ENCODE data around the gene CPA1. TPM values are rescaled to one million over a fixed set of nuclear protein-coding genes. Genes with fewer than 3 reads are reported as not detected.

CPA1 gene
- total and polyA plus RNA-seq, 2 donors from 2014 or later, result 0.50 to 1.1 TPM

DNA sequence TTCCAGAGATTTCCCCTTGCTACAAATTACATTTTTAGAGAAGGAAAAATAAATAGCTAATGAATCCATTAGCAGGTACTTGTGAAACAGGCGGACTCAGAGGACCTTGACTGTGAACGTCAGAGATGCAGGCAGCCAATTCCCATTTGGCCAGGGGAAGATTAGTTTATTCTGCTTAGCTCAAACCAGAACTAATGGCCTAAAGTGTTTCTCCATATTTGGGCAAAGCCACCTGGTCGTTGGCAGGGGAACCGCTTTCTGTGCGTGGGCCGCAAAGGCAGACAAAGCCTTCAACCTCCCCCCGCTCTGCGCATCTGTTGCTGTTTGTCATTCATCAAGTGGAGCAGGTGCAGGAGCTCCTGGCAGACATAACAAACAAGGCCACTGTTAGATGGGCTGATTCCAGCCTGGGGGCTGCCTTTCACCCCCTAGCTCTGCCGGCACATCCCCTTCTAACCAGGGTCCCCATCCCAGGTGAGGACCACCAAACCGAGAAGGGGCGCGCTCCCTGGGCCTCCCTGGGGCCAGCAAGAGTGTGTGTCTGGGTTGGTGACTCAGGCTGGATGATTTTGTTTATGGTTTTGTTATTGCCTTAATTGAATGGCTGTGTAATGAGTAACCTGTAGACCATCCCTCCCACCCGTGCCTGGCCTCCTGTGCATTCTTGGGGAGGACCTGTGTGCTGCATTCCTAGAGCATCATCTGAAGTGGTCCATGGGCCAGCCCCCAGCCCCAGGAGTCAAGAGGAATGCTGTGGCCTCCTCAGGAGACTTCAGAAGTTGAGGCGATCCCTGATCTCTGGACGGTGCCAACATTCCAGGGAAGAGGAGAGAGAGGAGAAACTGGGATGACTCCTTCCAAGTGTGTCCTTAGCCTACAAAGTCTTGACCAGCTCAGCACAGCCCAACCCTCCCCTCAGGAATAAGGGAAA, 14.5 kb upstream of the CPA1 start:
- Histone ChIP-seq H3K27me3 (ENCODE audit: control insufficient read depth, insufficient read depth, low read length) (no peaks in the 10 kb centered on the region), H3K9me3 (ENCODE audit: control insufficient read depth in 2 of 3, insufficient read depth in 1 of 3, low read length in 3 of 3) (no peaks in the 10 kb centered on the region), H3K27ac (ENCODE audit: low read depth in 2 of 2, low read length in 2 of 2) (peak overlapping the region; percentile 76 to 81), H3K36me3 (ENCODE audit: control insufficient read depth in 2 of 3, insufficient read depth in 3 of 3, low read length in 3 of 3) (no peaks in the 10 kb centered on the region), H3K4me3 (ENCODE audit: low read length in 3 of 3) (no peak overlapping the region), H3K4me1 (ENCODE audit: control insufficient read depth in 2 of 3, insufficient read depth in 2 of 3, low read depth in 1 of 3, low read length in 3 of 3) (peaks cover 9 to 23% (median 9%) of the 10 kb centered on the region in 3 donors), H3K9ac (ENCODE audit: low read length in 3 of 3) (peak overlapping the region in 1 of 3 donors; percentile 26)
- intact Hi-C loops (cut with DNase I), result no loop called here
- TF ChIP-seq, protein P1, sequence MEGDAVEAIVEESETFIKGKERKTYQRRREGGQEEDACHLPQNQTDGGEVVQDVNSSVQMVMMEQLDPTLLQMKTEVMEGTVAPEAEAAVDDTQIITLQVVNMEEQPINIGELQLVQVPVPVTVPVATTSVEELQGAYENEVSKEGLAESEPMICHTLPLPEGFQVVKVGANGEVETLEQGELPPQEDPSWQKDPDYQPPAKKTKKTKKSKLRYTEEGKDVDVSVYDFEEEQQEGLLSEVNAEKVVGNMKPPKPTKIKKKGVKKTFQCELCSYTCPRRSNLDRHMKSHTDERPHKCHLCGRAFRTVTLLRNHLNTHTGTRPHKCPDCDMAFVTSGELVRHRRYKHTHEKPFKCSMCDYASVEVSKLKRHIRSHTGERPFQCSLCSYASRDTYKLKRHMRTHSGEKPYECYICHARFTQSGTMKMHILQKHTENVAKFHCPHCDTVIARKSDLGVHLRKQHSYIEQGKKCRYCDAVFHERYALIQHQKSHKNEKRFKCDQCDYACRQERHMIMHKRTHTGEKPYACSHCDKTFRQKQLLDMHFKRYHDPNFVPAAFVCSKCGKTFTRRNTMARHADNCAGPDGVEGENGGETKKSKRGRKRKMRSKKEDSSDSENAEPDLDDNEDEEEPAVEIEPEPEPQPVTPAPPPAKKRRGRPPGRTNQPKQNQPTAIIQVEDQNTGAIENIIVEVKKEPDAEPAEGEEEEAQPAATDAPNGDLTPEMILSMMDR (IDR thresholded peaks at IDR 0.05; ENCODE audit: borderline replicate concordance, extremely low read depth, insufficient read depth), result no peak
- DNase-seq, result peak in 4 of 5 donors; percentile 92 to 96 (median 94)
- no peak for FAIRE-seq

DNA sequence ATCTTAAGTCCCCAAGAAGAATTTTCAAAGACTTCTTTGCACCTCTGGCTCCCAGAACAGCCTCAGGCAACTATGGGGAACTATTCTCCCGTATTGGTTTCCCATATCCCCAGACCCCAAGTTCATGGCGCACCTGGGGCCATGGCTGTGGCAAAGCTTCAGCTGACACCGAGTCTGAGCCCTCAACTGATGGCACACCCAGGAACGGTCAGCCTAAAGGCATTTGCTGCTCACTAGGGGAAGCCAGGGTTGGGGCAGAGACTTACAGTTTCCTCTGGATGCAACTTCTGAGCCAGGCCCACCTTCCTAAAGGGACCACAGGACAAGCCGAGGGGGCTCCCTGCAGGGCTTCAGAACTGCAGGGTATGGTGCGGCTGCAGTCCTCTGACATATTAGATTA, 13.7 kb upstream of the CPA1 start:
- TF ChIP-seq, protein P1 (IDR thresholded peaks at IDR 0.05; ENCODE audit: borderline replicate concordance, extremely low read depth, insufficient read depth), result no peak
- Histone ChIP-seq H3K36me3 (ENCODE audit: control insufficient read depth in 2 of 3, insufficient read depth in 3 of 3, low read length in 3 of 3) (no peaks in the 10 kb centered on the region), H3K27ac (ENCODE audit: low read depth in 2 of 2, low read length in 2 of 2) (peak overlapping the region in 1 of 2 donors; percentile 76), H3K4me3 (ENCODE audit: low read length in 3 of 3) (no peak overlapping the region), H3K27me3 (ENCODE audit: control insufficient read depth, insufficient read depth, low read length) (no peaks in the 10 kb centered on the region), H3K9me3 (ENCODE audit: control insufficient read depth in 2 of 3, insufficient read depth in 1 of 3, low read length in 3 of 3) (no peaks in the 10 kb centered on the region), H3K4me1 (ENCODE audit: control insufficient read depth in 2 of 3, insufficient read depth in 2 of 3, low read depth in 1 of 3, low read length in 3 of 3) (peaks cover 9 to 28% (median 15%) of the 10 kb centered on the region in 3 donors), H3K9ac (ENCODE audit: low read length in 3 of 3) (peak overlapping the region in 1 of 3 donors; percentile 26)
- peak in 1 of 5 donors; percentile 37 for DNase-seq
- intact Hi-C loops (cut with DNase I), result no loop called here
- FAIRE-seq, result no peak

DNA sequence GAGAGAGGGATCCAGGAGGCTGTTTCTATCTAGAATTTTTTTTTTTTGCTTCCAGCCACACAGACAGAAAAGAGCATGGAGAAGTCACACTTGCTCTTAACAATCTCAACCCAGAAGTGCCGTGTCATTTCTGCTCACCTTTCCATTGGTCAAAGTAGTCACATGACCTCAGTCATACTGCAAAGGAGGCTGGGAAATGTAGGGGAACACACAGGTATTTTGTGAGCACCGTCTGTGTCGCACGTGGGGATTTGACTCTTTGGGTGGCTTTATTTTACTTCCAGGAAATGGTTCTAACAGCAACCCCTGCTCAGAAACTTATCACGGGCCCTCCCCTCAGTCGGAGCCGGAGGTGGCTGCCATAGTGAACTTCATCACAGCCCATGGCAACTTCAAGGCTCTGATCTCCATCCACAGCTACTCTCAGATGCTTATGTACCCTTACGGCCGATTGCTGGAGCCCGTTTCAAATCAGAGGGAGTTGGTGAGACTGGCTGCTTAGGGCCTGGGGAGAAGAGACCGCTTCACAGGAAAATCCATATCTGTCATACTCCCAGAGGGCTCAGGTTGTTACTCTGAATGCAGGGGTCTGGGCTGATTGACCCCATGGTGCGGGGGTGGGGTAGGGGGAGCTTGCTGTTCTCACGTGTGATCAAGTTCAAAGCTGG, 13.1 kb upstream of the CPA1 start:
- FAIRE-seq (no peak), DNase-seq (peak in 1 of 5 donors; percentile 11)
- Histone ChIP-seq H3K36me3 (ENCODE audit: control insufficient read depth in 2 of 3, insufficient read depth in 3 of 3, low read length in 3 of 3) (no peaks in the 10 kb centered on the region), H3K4me1 (ENCODE audit: control insufficient read depth in 2 of 3, insufficient read depth in 2 of 3, low read depth in 1 of 3, low read length in 3 of 3) (peaks cover 9 to 28% (median 16%) of the 10 kb centered on the region in 3 donors), H3K27ac (ENCODE audit: low read depth in 2 of 2, low read length in 2 of 2) (no peak overlapping the region), H3K4me3 (ENCODE audit: low read length in 3 of 3) (no peak overlapping the region), H3K9me3 (ENCODE audit: control insufficient read depth in 2 of 3, insufficient read depth in 1 of 3, low read length in 3 of 3) (no peaks in the 10 kb centered on the region), H3K9ac (ENCODE audit: low read length in 3 of 3) (no peak overlapping the region), H3K27me3 (ENCODE audit: control insufficient read depth, insufficient read depth, low read length) (no peaks in the 10 kb centered on the region)
- TF ChIP-seq, protein P1 (IDR thresholded peaks at IDR 0.05; ENCODE audit: borderline replicate concordance, extremely low read depth, insufficient read depth), result no peak
- intact Hi-C loops (cut with DNase I), result no loop called here

Measured in kidney (tissue), 14 donors.